Neutrophil (primary cell): Measurements from ENCODE around the gene SPRY1.

Experiments used
- H3K27ac ChIP-seq: fragments of 200-600 bp; sonication (generic); 2 replicates; pipeline ENCODE4 v1.5.1; 2016; ENCODE audit warnings: mild to moderate bottlenecking, moderate library complexity
- H3K27me3 ChIP-seq: fragments of 200-600 bp; sonication (generic); 2 replicates; pipeline ENCODE4 v1.6.0; 2016; ENCODE audit warnings: mild to moderate bottlenecking
- H3K36me3 ChIP-seq: fragments of 200-600 bp; sonication (generic); 2 replicates; pipeline ENCODE4 v1.5.1; 2017
- H3K4me1 ChIP-seq, 2 experiments: fragments of 200-600 bp in 1 of 2; sonication (generic) in 1 of 2; 1 replicate in 1 of 2; 2 replicates in 1 of 2; pipeline versions ENCODE4 v1.5.1 to v1.6.1; 2013 to 2016; ENCODE audit warnings: low read depth in 1 of 2, low read length in 1 of 2, mild to moderate bottlenecking in 1 of 2, moderate library complexity in 1 of 2; ENCODE audit not compliant: control insufficient read depth in 1 of 2, insufficient read depth in 1 of 2
- H3K4me3 ChIP-seq, 2 experiments: fragments of 200-600 bp in 1 of 2; sonication (generic) in 1 of 2; 1 replicate in 1 of 2; 2 replicates in 1 of 2; pipeline ENCODE4 v1.5.1; 2013 to 2016; ENCODE audit warnings: low read depth in 1 of 2, low read length in 1 of 2, mild to moderate bottlenecking in 1 of 2, moderate library complexity in 1 of 2
- H3K9me3 ChIP-seq: fragments of 200-600 bp; sonication (generic); 2 replicates; pipeline ENCODE4 v1.5.1; 2016
- CTCF ChIP-seq: fragments of 200-600 bp; sonication (generic); IDR thresholded peaks from 2 replicates; pipeline ENCODE4 v1.5.1; 2016; ENCODE audit warnings: antibody characterized with exemption

SPRY1 gene

GRCh38 chr4:123412091-123412505 lies 15.5 kb downstream of the SPRY1 start:
- no peak for TF ChIP-seq CTCF
- H3K9me3 ChIP-seq, result no peaks in the 10 kb centered on the region
- H3K27ac ChIP-seq, result no peak overlapping the region
- peaks cover 16 to 17% of the 10 kb centered on the region in 2 experiments for H3K4me1 ChIP-seq
- H3K4me3 ChIP-seq, result no peak overlapping the region
- no peaks in the 10 kb centered on the region for H3K27me3 ChIP-seq
- no peaks in the 10 kb centered on the region for H3K36me3 ChIP-seq

- peaks cover 21 to 24% of the 10 kb centered on the region in 2 experiments for H3K4me1 ChIP-seq
- no peaks in the 10 kb centered on the region for H3K27me3 ChIP-seq
- no peaks in the 10 kb centered on the region for H3K36me3 ChIP-seq
- H3K9me3 ChIP-seq, result no peaks in the 10 kb centered on the region
- H3K4me3 ChIP-seq, result no peak overlapping the region
- H3K27ac ChIP-seq, result no peak overlapping the region
- no peak for TF ChIP-seq CTCF
Observed at GRCh38 chr4:123412700-123413512, 16.3 kb downstream of the SPRY1 start.

DNA sequence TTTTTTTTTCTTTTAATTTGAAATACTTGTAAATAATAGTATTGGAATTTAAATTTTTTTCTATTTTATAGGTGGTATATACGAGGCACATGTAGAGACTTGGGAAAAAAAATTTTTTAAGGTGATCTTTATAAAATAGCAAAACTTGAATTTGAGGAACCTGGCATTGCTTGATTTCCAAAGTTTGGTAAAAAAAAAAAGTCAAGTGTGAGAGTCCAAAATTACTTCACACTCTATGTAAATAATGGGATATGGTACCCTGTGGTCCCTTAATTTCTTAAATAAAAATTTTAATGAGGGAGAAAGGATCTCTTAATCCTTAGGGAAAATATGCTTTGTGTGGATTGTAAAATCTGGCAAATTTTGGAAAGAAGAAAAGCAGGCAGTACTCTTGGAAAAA lies 19.0 kb downstream of the SPRY1 start:
- H3K36me3 ChIP-seq, result no peaks in the 10 kb centered on the region
- H3K27ac ChIP-seq, result peak overlapping the region; percentile 54
- no peak for TF ChIP-seq CTCF
- H3K27me3 ChIP-seq, result no peaks in the 10 kb centered on the region
- peaks cover 37 to 39% of the 10 kb centered on the region in 2 experiments for H3K4me1 ChIP-seq
- H3K9me3 ChIP-seq, result no peaks in the 10 kb centered on the region
- H3K4me3 ChIP-seq, result no peak overlapping the region

DNA sequence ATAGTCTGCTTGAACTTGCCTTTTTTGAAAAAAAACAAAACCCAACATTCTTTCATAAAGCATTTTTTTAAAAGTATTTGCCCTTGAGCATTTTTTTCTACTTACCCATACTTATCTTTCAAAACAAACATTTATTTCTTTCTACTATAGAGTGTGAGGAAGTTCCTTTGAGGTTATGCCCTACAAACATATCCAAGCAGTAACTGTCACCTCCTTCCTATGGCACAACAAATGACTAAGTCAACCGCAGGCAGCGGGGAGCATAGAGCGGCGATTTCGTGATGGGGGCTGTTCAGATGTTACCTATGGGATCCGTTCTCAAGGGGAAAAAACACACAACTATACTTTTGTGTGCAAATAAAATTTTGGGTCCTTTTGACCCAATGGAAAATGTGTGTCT lies 19.4 kb downstream of the SPRY1 start:
- Histone ChIP-seq H3K27ac (peak overlapping the region; percentile 54), H3K36me3 (no peaks in the 10 kb centered on the region), H3K9me3 (no peaks in the 10 kb centered on the region), H3K4me1 (peaks cover 37 to 39% of the 10 kb centered on the region in 2 experiments), H3K4me3 (peak overlapping the region in 1 of 2 experiments; percentile 6), H3K27me3 (no peaks in the 10 kb centered on the region)
- no peak for TF ChIP-seq CTCF

DNA sequence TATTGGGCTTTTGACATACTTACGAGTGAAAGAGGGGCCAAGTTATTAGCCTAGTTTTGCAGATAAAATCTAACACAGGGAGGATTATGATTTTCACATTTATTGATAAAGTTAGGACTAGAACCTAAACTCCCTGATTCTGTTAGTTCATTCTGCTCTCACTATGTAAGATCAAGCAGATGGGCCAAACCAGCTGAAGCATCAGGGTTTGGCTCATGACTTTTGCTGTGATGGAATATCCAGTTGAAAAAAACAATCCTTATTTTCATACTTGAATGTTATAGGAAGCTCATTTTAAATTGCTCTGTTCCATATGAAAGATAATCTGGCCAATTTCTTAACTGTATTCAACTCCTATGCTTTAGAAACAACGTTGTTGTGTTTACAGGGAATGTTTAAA lies 21.2 kb downstream of the SPRY1 start:
- no peaks in the 10 kb centered on the region for H3K36me3 ChIP-seq
- no peak overlapping the region for H3K4me3 ChIP-seq
- TF ChIP-seq CTCF, result no peak
- no peaks in the 10 kb centered on the region for H3K27me3 ChIP-seq
- H3K27ac ChIP-seq, result no peak overlapping the region
- H3K4me1 ChIP-seq, result peaks cover 37 to 39% of the 10 kb centered on the region in 2 experiments
- no peaks in the 10 kb centered on the region for H3K9me3 ChIP-seq
